GM23338 (cell line): ENCODE results near the gene TMPRSS6.

Experiments used
- EZH2 ChIP-seq: fragments of 200-600 bp; sonication (generic); IDR thresholded peaks from one replicate; pipeline ENCODE4 v1.8.0; 2017; ENCODE audit warnings: antibody characterized with exemption, mild to moderate bottlenecking, low read depth; ENCODE audit not compliant: unreplicated experiment
- POLR2AphosphoS5 ChIP-seq: IDR thresholded peaks from 2 replicates; pipeline ENCODE4 v1.6.1; 2016; ENCODE audit warnings: antibody characterized with exemption, low read depth
- ZNF114 ChIP-seq: fragments of 250-450 bp; sonication (Bioruptor Pico); IDR thresholded peaks from 2 replicates; pipeline ENCODE4 v1.5.0; 2020; ENCODE audit warnings: mild to moderate bottlenecking, moderate library complexity
- TF ChIP-seq, protein P1 (sequence below), 2 experiments: fragments of 200-600 bp in 1 of 2; sonication (generic) in 1 of 2; conservative IDR thresholded peaks; 2 replicates each; pipeline versions ENCODE4 v1.5.1 to v1.6.1; 2016 to 2017; ENCODE audit warnings: antibody characterized with exemption in 2 of 2, low read depth in 2 of 2, mild to moderate bottlenecking in 2 of 2, moderate library complexity in 1 of 2

DNA sequence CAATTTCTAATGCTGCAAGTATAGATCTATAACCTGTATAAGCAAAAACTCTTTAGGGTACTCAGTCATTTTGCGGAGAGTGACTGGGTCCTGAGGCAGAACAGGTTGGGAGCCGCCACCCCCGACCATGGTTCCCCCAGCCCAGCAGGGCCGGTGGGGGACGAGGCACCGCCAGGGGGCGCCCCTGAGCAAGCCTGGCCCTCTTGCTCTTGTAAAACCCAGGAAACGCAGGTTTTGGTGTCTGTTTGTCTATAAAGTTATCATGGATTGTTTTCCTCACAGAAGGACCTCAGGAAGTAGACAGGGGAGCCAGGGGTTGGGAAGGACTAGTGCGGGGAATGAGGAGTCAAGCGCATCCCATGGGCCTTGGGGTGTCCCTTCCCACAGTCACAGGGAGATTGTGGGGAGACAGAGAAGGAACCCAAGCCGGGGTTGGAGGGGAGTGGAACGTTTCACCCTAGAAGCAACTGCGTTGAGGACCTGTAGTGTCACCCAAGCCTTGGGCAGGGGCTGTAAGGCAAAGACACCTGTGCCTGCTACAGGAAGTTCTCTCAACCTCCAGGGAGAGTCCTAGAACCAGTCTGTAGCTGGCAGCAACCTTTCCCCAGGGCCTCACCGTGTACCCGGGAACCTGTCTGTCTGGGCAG, 31.6 kb downstream of the TMPRSS6 start:
- TF ChIP-seq, protein P1, sequence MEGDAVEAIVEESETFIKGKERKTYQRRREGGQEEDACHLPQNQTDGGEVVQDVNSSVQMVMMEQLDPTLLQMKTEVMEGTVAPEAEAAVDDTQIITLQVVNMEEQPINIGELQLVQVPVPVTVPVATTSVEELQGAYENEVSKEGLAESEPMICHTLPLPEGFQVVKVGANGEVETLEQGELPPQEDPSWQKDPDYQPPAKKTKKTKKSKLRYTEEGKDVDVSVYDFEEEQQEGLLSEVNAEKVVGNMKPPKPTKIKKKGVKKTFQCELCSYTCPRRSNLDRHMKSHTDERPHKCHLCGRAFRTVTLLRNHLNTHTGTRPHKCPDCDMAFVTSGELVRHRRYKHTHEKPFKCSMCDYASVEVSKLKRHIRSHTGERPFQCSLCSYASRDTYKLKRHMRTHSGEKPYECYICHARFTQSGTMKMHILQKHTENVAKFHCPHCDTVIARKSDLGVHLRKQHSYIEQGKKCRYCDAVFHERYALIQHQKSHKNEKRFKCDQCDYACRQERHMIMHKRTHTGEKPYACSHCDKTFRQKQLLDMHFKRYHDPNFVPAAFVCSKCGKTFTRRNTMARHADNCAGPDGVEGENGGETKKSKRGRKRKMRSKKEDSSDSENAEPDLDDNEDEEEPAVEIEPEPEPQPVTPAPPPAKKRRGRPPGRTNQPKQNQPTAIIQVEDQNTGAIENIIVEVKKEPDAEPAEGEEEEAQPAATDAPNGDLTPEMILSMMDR (conservative IDR thresholded peaks at IDR 0.05; ENCODE audit: low read depth in 2 of 2) = peak; percentile 91 to 98
- TF ChIP-seq POLR2AphosphoS5 (no peak), ZNF114 (CRISPR knock-in tag) (no peak), EZH2 (no peak)
